Activated CD8-positive, alpha-beta memory T cell treated with anti-CD3 and anti-CD28 coated beads, Interleukin-2, amount 50 U/mL, for 1 hour (primary cell): ENCODE results near the gene INSL4.

Experiments
- DNase-seq: peaks from one replicate; pipeline ENCODE4 v3.0.0-alpha.2; 2020; ENCODE audit errors: extremely low read depth

The INSL4 gene

GRCh38 chr9:5231212-5231611 lies at the start of gene INSL4:
TSS of gene INSL4 (plus strand) at chr9:5231419. CDS start at chr9:5231524, 105 bp downstream.
- no peak for DNase-seq

GRCh38 chr9:5184776-5185175 lies 46.4 kb upstream of the INSL4 start:
- no peak for DNase-seq

GRCh38 chr9:5185220-5185840 lies 45.9 kb upstream of the INSL4 start, which contains the start of gene INSL6:
TSS of gene INSL6 (minus strand) at chr9:5185639. CDS start at chr9:5185602, 37 bp downstream.
- DNase-seq, result no peak

- DNase-seq, result peak; percentile 29
Observed at GRCh38 chr9:5186416-5187169, 44.6 kb upstream of the INSL4 start.

GRCh38 chr9:5188060-5188984 lies 42.9 kb upstream of the INSL4 start:
- no peak for DNase-seq

- no peak for DNase-seq
Observed at GRCh38 chr9:5191985-5192384, 39.2 kb upstream of the INSL4 start.

GRCh38 chr9:5193345-5193744 lies 37.9 kb upstream of the INSL4 start:
- DNase-seq, result no peak

- DNase-seq, result no peak
Observed at GRCh38 chr9:5195463-5195862, 35.8 kb upstream of the INSL4 start.

- no peak for DNase-seq
Observed at GRCh38 chr9:5205071-5205470, 26.1 kb upstream of the INSL4 start.

GRCh38 chr9:5230554-5230953 lies 665 bp upstream of the INSL4 start:
- DNase-seq, result no peak

GRCh38 chr9:5263351-5264218 lies 32.4 kb downstream of the INSL4 start:
- no peak for DNase-seq

- DNase-seq, result no peak
Observed at GRCh38 chr9:5264219-5264595, 33.0 kb downstream of the INSL4 start.

- no peak for DNase-seq
Observed at GRCh38 chr9:5265939-5266338, 34.7 kb downstream of the INSL4 start.

- no peak for DNase-seq
Observed at GRCh38 chr9:5269249-5269715, 38.1 kb downstream of the INSL4 start.

GRCh38 chr9:5274770-5275169 lies 43.6 kb downstream of the INSL4 start:
- no peak for DNase-seq

GRCh38 chr9:5278486-5278885 lies 47.3 kb downstream of the INSL4 start:
- no peak for DNase-seq
